Prostate gland (tissue), 2 donors: ENCODE measurements around the gene MUC2. TPM values are rescaled to one million over a fixed set of nuclear protein-coding genes. Genes with fewer than 3 reads are reported as not detected.

Experiments
- DNase-seq: peaks from one replicate; pipeline ENCODE4 v3.0.0-alpha.2; 2019; ENCODE audit warnings: low spot score
- H3K27ac ChIP-seq, 2 donors: fragments of 200-600 bp; sonication (generic); 2 replicates each; pipeline ENCODE4 v1.5.1; 2017 to 2019
- H3K27me3 ChIP-seq: fragments of 200-600 bp; sonication (generic); replicated peaks from 2 replicates; pipeline ENCODE4 v1.5.1; 2019; ENCODE audit not compliant: insufficient read depth
- H3K36me3 ChIP-seq, 2 donors: fragments of 200-600 bp; sonication (generic); 1 replicate in 1 of 2; 2 replicates in 1 of 2; pipeline versions ENCODE4 v1.5.1 to v1.8.1; 2017 to 2019
- H3K4me1 ChIP-seq: fragments of 200-600 bp; sonication (generic); replicated peaks from 2 replicates; pipeline ENCODE4 v1.5.1; 2019
- H3K4me3 ChIP-seq, 2 donors: fragments of 200-600 bp; sonication (generic); 2 replicates each; pipeline ENCODE4 v1.5.1; 2017 to 2019
- H3K9me3 ChIP-seq: fragments of 200-600 bp; sonication (generic); 2 replicates; pipeline ENCODE4 v1.5.1; 2017
- POLR2A ChIP-seq: fragments of 450-650 bp; IDR thresholded peaks from one replicate; pipeline ENCODE4 v1.6.1; 2016; ENCODE audit warnings: antibody characterized with exemption, mild to moderate bottlenecking
- POLR2AphosphoS5 ChIP-seq: sonication (generic); formaldehyde crosslinking; IDR thresholded peaks from one replicate; pipeline ENCODE4 v1.6.1; 2017; ENCODE audit warnings: antibody characterized with exemption
- WGBS: methylation state at CpG from one replicate; pipeline ENCODE4 v1.1.5; 2018; 5-methylcytosine and 5-hydroxymethylcytosine counted together
- intact Hi-C: fragments of 100-400 bp; cut with DNase I; formaldehyde crosslinking; loops from one replicate; pipeline ENCODE4 v1.14.2; 2022
- total RNA-seq, 2 donors: library from RNA; depleted of rRNA; stranded (reverse); fragments of >200 nt; gene quantifications; one replicate each; pipeline ENCODE4 v1.1.0, GENCODE V29; 2016
- TF ChIP-seq, protein P1 (sequence below), 4 experiments: fragments of 200-600 bp in 2 of 4; fragments of 450-650 bp in 2 of 4; sonication (generic) in 2 of 4; IDR thresholded peaks; 1 replicate in 3 of 4; 2 replicates in 1 of 4; pipeline ENCODE4 v1.5.1; 2016 to 2019; ENCODE audit warnings: antibody characterized with exemption in 4 of 4, mild to moderate bottlenecking in 2 of 4, moderate library complexity in 2 of 4

MUC2 gene
- total RNA-seq, 2 donors from 2014 or later = 0.11 TPM; not detected in 1

- Histone ChIP-seq H3K36me3 (no peaks in the 10 kb centered on the region), H3K4me3 (no peak overlapping the region), H3K9me3 (no peaks in the 10 kb centered on the region), H3K27ac (no peak overlapping the region), H3K4me1 (no peaks in the 10 kb centered on the region), H3K27me3 (no peaks in the 10 kb centered on the region)
- no peak for TF ChIP-seq POLR2AphosphoS5
- TF ChIP-seq, protein P1, sequence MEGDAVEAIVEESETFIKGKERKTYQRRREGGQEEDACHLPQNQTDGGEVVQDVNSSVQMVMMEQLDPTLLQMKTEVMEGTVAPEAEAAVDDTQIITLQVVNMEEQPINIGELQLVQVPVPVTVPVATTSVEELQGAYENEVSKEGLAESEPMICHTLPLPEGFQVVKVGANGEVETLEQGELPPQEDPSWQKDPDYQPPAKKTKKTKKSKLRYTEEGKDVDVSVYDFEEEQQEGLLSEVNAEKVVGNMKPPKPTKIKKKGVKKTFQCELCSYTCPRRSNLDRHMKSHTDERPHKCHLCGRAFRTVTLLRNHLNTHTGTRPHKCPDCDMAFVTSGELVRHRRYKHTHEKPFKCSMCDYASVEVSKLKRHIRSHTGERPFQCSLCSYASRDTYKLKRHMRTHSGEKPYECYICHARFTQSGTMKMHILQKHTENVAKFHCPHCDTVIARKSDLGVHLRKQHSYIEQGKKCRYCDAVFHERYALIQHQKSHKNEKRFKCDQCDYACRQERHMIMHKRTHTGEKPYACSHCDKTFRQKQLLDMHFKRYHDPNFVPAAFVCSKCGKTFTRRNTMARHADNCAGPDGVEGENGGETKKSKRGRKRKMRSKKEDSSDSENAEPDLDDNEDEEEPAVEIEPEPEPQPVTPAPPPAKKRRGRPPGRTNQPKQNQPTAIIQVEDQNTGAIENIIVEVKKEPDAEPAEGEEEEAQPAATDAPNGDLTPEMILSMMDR (IDR thresholded peaks at IDR 0.05) = no peak
- no peak for TF ChIP-seq POLR2A
- no peak for DNase-seq
- 89% methylated on average over 28 of the region's 36 CpGs for WGBS
- intact Hi-C loops = no loop called here
Observed at GRCh38 chr11:1027483-1028290, 47.0 kb upstream of the MUC2 start.

GRCh38 chr11:1028291-1028540, 46.5 kb upstream of the MUC2 start:
- no peak overlapping the region for H3K27ac ChIP-seq
- H3K4me1 ChIP-seq = no peaks in the 10 kb centered on the region
- no peaks in the 10 kb centered on the region for H3K27me3 ChIP-seq
- intact Hi-C loops = no loop called here
- DNase-seq = no peak
- 88% methylated on average over 17 of the region's 17 CpGs for WGBS
- no peaks in the 10 kb centered on the region for H3K9me3 ChIP-seq
- TF ChIP-seq POLR2A (no peak), POLR2AphosphoS5 (no peak)
- TF ChIP-seq, protein P1 (IDR thresholded peaks at IDR 0.05) = no peak
- no peaks in the 10 kb centered on the region for H3K36me3 ChIP-seq
- no peak overlapping the region for H3K4me3 ChIP-seq

DNA sequence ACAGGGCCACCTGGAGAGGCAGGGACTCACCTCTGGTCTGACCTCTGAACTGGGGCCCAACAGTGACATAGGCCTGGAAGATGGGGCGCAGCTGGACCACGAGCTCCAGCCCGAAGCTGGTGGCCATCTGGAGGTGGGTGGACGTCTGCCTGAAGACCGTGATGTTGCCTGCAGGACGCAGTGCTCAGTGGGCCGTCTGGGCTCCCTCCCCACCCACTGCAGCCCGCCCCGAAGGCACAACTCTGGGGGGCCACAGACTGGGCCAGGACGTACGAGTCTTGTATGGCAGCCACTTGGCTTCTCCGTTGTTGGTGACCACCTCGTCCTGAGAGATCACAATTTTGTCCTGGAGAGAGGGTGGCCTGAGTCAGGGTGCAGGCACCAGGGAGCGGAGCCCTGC, 46.1 kb upstream of the MUC2 start:
- no peaks in the 10 kb centered on the region for H3K27me3 ChIP-seq
- no peak overlapping the region for H3K4me3 ChIP-seq
- WGBS = 83% methylated on average over 14 of the region's 14 CpGs
- TF ChIP-seq, protein P1 (IDR thresholded peaks at IDR 0.05) = no peak
- TF ChIP-seq POLR2A = no peak
- TF ChIP-seq POLR2AphosphoS5 = no peak
- no peaks in the 10 kb centered on the region for H3K4me1 ChIP-seq
- no peaks in the 10 kb centered on the region for H3K9me3 ChIP-seq
- H3K36me3 ChIP-seq = no peaks in the 10 kb centered on the region
- intact Hi-C loops = no loop called here
- DNase-seq = no peak
- no peak overlapping the region for H3K27ac ChIP-seq

DNA sequence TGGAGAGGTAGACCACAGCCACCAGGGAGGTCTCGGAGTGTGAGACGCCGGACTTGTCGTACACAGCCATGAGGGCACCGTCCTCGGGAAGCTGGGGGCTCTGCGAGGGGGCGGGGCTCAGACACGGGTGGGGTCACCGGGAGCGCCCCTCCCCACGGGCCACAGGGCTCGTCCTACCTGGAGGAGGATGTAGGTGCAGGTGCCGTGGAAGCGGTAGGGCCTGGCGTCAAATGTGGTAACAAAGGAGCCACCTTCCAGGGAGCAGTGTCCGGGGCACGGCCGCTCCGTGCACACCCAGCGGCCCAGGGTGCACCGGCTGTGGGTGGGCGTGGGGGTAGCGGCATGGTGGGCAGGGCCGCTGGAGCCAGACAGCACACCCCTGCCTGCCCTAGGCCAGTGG, 45.6 kb upstream of the MUC2 start:
- Histone ChIP-seq H3K27me3 (no peaks in the 10 kb centered on the region), H3K27ac (no peak overlapping the region), H3K4me1 (no peaks in the 10 kb centered on the region), H3K9me3 (no peaks in the 10 kb centered on the region), H3K36me3 (no peaks in the 10 kb centered on the region), H3K4me3 (no peak overlapping the region)
- 72% methylated on average over 24 of the region's 25 CpGs for WGBS
- DNase-seq = no peak
- intact Hi-C loops = no loop called here
- TF ChIP-seq POLR2A (no peak), POLR2AphosphoS5 (no peak)
- TF ChIP-seq, protein P1 (IDR thresholded peaks at IDR 0.05) = no peak

DNA sequence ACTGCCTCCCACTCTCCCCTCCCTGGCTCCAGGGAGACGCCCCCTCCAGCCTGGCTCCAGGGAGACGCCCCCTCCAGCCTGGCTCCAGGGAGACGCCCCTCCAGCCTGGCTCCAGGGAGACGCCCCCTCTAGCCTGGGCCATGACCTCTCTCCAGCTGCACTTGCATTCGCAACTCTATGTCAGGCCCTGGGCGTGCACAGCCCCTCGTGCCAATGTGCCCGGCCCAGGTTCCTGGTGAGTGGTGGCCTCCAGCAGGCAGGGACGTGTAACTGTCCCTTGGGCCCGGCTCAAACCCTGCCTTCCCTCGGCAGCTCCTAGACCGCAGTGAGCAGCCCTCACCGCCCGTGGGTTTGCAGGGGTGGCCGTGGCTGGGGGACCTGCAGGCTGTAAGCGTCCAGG, 45.0 kb upstream of the MUC2 start:
- Histone ChIP-seq H3K9me3 (no peaks in the 10 kb centered on the region), H3K4me1 (no peaks in the 10 kb centered on the region), H3K27ac (no peak overlapping the region), H3K4me3 (no peak overlapping the region), H3K27me3 (no peaks in the 10 kb centered on the region), H3K36me3 (no peaks in the 10 kb centered on the region)
- intact Hi-C loops = no loop called here
- no peak for DNase-seq
- WGBS = 41% methylated on average over 16 of the region's 16 CpGs
- TF ChIP-seq, protein P1 (IDR thresholded peaks at IDR 0.05) = no peak
- TF ChIP-seq POLR2AphosphoS5 (no peak), POLR2A (no peak)
